ENCODE results near the gene CPLANE2.

DNA sequence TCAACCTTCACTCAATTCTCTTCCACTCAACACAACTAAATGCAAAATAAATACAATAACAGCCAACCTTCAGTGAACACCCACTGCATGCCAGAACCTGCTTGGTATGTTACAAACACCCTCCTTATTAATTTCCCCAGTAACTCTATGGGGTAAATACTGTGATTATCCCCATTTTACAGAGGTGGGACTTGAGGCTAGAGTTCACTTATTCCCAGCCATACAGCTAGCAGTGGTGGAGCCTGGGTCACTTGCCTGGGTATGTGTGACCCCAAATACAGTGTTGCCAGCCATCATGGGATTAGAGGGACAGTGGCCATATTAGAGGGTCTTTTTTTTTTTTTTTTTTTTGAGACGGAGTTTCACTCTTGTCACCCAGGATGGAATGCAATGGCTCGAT is 1.6 kb downstream of the CPLANE2 start:
- TF ChIP-seq POLR2AphosphoS5 (IDR thresholded peaks at IDR 0.05) (no peak), POLR2A (IDR thresholded peaks at IDR 0.05) (no peak), EP300 (IDR thresholded peaks at IDR 0.05) (no peak)
- TF ChIP-seq, protein P1, sequence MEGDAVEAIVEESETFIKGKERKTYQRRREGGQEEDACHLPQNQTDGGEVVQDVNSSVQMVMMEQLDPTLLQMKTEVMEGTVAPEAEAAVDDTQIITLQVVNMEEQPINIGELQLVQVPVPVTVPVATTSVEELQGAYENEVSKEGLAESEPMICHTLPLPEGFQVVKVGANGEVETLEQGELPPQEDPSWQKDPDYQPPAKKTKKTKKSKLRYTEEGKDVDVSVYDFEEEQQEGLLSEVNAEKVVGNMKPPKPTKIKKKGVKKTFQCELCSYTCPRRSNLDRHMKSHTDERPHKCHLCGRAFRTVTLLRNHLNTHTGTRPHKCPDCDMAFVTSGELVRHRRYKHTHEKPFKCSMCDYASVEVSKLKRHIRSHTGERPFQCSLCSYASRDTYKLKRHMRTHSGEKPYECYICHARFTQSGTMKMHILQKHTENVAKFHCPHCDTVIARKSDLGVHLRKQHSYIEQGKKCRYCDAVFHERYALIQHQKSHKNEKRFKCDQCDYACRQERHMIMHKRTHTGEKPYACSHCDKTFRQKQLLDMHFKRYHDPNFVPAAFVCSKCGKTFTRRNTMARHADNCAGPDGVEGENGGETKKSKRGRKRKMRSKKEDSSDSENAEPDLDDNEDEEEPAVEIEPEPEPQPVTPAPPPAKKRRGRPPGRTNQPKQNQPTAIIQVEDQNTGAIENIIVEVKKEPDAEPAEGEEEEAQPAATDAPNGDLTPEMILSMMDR (IDR thresholded peaks at IDR 0.05), result no peak

Data from upper lobe of left lung (tissue), 4 donors.